ENCODE results near the gene BAIAP2.

The BAIAP2 gene

DNA sequence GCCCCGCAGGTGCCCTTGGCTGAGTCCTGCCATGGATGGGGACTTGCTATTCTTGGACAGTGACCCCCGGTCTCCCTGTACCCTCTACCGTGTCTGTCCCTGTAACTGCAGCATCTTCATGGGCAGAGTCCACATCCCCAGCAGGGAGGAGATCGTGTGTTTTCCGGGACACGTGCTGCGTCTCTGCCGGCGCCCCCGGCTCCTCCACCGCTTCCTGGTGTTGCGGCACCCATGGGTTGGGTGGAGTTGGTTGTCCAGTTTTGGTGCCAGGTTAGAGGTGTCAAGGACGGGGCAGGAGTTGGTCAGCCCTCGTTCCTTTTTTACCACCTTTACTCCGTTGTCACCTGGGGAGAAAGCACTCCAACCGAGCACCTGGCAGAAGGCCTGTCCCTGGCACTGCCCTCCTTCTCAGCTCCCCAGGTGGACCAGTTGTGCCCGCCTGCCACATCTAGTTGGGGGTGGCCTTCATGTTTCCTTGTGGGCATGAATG, 20.0 kb downstream of the BAIAP2 start:
- no peak for DNase-seq

DNA sequence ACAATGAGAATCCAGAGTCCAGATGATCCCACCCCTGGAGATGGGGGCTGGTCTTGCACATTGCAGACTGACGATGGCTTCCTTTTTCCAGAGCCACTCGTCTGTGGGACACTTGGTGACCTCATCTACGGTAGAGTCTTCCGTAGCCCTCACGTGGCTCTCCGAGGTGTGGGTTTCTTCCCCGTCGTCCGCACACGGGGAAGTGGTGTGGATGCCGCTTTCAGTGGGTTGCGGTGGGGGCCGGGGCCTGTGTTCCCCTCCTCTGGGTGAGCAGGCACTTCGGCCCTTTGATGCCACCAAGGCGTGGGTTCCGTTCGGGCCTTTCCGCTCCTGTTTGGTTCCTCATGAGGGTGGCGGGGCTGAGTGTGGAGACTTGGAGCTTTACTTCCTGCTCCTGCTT, 21.4 kb downstream of the BAIAP2 start:
- DNase-seq, result no peak

DNA sequence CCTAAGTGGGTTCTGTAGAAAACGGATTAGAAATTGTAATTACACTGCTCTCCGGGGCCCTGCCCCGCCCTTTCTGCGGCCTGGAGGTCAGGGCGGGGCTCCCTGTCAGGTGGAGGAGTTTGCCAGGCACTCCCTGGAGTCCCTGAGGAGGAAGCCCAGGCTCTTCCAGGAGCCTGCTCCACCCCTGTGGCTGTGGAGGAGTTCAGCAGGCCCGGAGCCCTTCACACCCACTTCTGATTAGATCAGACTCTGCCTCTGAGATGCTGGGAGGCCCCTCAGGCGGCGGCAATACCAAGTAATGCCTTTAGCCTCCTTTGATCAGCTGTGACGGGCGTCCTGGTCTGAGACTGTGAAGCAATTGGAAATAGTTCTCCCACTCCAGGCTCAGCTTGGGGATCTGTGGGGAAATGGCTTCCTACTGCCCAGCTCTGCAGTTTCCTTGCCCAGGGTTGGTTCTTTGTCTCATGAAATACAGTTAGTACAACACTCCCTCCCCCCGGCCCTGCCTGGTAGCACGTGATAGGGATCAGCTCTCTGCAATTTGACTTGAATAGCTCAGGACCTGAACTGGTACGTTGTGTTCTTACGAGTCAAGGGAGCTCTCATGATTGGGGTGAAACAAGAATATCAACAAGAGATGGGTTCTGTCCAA, 22.3 kb downstream of the BAIAP2 start:
- DNase-seq, result no peak

DNA sequence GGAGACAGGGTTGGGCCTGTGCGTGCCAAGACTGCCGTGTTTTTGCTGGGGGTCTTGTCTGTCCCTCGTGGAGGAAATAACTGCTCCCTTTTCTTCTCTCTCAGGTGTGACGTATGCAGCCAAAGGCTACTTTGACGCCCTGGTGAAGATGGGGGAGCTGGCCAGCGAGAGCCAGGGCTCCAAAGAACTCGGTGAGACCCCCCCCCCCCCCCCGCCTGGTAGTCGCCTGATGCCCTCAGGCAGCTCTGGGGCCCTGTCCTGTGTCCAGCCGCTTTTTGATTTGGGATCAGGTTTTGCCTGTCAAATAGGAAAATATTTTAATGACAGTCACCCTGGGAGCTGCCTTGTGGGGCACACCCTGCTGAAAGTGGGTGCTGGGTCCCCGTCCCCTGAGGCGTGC, 22.8 kb downstream of the BAIAP2 start:
- no peak for DNase-seq

DNA sequence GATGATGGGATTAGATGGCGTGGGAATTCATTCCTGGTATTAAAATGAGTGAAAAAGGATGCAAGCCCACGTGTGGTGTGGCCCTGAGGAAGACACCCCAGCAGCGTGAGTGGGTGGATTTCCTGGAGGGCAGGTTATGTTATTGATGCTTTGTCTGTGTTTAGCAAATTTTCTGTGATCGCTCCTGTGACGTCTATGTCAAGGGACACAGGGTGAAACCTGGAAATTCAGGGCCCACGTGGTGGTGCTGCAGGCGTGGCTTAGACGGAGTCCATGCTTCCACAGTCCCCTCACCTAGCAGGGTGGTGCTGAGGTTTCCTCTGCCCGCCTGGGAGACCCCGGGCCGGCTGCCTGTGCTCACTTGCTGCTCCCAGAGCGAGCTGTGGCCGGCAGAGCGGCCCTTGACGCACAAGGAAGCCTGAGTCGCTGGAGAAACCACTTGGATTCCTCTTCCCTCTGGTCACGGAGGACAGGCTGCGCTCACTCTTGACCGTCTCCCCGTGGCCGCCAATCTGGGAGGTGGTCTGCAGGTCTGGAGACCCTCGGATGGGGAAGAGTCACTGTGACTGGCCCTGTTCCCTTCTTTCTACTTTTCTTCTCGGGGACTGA, 23.4 kb downstream of the BAIAP2 start:
- DNase-seq, result no peak

DNA sequence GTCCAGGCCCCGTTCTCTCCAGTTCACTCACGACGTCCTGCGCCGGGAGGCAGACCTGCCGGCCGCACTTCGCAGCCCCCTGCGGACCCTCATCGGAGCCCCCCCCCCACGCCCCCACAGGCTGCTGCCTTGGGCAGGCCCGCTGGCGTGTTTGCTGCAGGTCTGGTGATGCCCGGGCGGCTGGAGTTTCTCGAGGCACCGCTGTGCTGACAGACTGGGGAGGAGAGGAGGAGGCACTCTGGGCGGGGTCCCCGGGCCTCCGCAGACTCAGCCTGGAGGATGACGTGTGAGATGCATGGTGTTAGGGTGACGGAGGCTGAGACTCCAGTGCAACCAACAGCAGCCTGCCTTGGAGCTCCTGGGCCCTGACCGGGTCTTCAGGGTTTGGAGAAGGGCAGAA, 24.1 kb downstream of the BAIAP2 start:
- DNase-seq, result no peak

DNA sequence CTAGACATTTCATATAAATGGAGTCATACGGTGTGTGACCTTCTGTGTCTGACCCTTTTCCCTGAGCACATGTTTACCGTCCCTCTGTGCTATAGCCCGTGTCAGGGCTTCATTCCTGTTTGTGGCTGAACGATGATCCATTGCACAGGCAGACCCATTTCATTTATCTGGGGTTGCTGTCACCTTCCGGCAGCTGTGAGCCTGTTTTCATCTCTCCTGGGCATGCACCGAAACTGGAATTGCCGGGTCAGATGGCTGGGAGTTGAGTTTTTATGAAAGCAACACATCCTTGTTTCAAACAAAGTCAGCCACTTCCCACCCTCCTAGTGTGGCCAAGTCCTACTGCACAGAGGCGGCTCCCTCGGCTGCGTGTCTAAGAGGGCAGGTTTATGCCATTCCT, 25.5 kb downstream of the BAIAP2 start:
- DNase-seq, result no peak

DNA sequence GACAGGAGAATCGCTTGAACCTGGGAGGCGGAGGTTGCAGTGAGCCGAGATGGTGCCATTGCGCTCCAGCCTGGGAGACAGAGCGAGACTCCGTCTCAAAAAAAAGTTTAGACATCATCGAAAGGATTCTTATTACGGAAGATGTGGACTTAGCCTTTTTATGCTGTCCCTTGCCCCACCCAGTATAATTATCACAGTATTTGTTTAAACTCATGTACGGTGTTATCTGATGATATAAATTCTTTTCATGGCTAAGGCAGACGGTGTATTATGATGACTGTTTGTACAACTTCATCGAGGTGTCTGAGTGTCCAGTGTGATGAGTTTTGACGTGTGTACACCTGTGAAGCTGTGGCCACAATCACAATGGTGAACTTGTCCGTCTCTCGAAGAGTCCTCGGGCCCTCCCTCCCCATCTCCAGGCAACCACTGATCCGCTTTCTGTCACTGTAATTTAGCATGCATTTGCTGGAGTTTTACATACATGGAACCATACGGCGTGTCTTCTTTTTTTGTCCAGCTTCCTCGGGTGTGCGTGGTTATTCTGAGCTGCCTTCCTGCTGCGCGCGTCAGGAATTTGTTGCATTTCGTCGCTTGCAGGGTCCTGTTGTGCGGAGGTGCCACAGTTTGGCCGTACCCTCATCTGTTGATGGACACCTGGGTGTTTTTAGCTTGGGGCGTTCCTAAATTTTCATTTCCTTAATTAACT, 26.2 kb downstream of the BAIAP2 start:
- no peak for DNase-seq

DNA sequence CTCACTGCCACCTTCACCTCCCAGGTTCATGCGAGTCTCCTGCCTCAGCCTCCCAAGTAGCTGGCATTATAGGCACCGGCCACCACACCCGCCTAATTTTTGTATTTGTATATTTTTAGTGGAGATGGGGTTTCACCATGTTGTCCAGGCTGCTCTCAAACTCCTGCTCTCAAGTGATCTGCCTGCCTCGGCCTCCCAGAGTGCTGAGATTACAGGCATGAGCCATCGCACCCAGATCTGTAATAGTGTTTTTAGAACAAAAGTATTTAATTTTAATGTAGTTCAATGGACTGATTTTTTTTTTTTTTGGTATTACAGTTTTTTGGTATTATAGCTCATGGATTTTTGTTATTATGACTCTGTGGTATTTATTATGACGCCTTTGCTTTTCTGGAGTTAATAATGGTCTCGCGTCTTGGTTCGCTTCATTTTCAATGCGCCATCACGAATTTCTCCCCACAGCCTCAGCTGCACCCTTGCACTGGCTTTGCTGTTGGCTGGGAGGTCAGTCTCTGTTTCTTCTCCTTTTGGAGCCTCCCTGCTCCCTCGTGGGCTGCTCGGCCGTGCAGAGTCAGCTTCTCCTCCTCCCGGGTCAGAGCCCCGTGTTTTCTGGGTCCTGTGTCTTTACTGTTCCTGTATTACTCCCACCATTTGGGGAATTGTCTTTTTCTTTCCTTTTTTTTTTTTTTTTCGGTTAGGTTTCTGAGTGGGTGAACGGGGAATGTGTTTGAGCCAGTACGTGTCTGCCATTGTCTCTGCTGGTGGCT, 27.2 kb downstream of the BAIAP2 start:
- no peak for DNase-seq

DNA sequence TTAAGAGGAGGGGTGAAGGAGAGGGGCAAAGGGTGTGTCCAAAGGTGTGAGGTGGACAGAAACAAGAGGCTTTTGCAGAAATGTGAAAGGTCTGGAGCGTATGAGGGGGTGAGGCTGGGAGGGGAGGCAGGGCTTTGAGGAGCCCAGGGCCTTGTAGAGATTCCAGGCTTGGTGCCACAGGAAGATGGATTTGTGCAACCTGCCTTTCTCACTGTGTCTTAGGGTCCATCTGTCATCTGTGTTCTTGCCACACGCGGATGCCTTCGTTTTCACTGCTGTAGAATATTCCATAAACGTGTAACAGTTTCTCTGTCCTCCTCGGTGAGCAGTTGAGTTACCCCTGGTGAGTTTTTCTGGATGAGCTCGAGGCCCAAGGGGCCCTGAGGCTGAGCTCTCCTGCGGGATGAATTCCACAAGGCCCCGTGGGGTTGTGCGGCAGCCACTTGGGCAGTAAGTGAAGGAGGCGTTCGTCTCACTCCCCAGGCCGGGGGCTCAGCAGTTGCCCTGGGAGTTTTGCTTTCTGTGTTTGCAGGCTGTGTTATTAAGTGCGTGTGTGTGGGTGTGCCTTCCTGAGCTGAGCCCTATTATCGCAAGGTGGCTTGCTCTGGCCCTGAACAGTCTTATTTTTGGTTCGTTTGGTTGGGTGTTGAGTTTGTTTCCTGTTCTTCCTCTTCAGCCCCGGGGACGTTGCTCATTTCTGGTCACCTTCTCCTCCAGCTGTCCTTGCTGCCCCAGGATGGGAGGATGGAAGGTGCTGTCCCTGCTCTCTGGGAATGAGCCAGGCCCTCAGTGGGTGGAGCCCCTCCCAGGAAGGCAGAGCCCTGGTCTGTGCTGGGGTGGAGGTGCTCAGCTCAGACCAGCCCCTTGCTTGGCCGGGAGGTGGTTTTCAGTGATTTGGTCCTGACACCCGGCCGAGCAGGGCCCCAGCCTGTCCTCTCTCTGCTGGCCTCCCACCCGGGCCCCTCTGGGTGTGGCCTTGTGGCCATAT, 28.4 kb downstream of the BAIAP2 start:
- DNase-seq, result no peak

DNA sequence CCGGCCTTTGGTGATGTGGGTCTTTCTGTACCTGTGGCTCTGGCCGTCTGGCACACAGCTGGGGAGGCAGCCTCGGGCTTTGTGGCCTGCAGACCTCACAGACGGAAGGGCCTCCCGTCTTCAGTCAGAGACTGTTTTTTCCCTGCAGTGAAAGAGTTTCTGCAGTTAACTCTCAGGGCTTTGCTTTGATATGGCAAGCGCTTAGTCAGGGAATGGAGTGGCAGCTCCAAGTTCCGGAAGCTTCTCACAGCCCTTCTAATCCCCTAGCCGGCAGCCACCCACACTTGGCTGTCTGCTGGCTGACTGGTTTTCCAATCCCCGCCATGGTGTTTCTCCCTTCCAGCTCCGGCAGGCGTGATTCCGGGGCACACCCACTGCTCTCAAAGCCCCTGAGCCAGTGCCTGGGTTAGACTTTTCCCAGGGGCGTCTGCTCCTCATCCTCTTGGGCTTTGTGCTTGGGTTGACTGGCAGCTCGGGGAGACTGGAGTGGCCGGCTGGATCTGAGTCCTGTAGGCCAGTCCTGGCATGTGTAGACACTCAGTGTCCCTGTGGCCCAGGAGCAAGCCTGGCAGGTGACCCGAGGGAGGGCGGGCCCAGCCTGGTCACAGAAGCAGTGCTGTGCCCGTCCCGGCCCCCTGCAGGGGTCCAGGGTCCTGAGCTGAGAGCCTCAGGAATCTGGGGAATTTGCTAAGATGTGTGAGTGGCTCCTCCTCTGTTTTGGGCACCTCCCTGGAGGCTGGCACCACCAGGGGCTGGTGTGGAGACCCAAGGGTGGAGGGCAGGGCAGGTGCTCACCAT, 29.9 kb downstream of the BAIAP2 start:
- DNase-seq, result no peak

DNA sequence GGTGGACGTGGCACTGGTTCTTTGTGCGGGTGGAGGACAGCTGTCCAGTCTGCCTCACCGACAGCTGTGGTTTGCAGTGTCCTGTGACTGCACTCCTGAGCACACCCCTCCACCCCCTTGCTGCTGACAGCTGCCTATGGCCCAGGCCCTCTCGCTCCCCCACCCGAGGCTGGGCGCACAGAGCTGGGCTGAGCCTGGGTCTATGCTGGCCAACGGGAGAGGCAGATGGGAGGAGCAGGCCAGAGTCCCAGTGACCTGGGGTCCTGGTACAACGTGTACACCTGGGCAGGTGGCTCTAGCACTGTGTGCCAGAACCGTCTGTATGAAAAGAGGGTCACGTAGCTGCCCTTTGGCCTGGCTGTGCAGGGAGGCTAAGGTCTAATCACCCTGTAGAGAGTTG, 30.5 kb downstream of the BAIAP2 start:
- DNase-seq, result no peak

DNA sequence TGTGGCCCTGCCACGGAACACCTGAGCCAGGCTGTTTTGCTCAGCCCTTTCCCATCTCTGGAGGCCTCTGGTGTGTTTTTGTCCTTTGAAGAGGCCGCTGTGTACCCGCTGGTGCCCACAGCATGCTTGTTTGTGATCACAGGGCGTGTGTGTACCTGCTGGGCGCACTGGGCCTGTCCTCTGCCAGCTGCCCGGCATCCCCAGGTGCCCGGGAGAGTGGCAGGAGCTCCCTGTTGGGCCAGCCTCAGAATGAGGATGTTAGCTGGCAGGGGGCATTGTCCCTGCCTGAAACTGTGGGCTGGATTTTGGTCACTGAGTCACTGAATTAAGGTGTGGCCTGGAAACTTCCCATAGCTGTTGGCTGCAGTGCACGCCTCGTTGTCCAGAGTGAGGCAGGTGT, 31.1 kb downstream of the BAIAP2 start:
- no peak for DNase-seq

DNA sequence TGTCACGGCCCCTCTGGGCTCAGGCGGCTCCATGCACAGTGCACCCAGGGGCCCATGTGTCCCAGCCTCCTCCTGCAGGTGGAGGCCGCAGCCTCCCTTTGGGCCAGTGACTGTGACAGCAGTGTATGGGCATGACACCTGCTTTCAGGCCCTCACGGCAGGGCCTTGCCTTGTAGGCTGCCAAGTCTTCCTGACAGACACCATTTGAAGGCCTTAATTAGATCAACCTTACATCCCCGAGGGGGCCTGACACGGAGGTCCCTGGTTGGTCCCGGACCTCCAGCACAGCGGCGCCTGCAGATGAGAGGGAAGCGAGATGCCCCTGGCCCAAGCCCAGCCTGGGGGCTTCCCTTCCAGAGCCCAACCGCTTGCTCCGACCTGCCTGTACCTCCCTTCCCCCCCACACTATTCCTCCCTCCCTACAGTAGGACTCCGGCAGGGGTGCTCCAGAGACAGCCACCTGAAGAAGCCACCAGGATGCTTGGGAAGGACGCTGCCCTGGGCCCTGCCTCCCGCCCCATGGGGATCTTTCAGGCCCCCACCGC, 31.9 kb downstream of the BAIAP2 start:
- no peak for DNase-seq

DNA sequence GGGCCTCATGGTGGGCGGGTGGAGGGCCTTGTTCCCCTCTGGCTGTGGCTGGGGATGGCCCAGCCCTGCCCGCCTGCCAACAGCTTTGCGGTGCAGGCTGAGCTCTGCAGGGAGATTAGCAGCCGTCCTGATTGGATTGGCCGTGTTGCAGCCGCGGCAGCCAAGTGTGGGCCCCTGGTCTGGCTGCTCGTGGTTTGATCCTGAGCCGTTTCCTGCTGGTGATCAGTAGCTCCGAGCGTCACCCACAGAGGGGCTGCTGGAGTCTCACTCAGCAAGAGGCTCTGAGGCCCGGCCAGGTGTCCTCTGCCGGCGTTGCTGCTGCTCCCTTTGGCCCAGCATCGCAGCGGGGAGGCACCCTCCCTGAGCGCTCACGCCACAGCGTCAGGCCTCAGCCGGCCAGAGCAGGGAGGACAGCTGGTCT, 32.5 kb downstream of the BAIAP2 start:
- DNase-seq, result no peak

DNA sequence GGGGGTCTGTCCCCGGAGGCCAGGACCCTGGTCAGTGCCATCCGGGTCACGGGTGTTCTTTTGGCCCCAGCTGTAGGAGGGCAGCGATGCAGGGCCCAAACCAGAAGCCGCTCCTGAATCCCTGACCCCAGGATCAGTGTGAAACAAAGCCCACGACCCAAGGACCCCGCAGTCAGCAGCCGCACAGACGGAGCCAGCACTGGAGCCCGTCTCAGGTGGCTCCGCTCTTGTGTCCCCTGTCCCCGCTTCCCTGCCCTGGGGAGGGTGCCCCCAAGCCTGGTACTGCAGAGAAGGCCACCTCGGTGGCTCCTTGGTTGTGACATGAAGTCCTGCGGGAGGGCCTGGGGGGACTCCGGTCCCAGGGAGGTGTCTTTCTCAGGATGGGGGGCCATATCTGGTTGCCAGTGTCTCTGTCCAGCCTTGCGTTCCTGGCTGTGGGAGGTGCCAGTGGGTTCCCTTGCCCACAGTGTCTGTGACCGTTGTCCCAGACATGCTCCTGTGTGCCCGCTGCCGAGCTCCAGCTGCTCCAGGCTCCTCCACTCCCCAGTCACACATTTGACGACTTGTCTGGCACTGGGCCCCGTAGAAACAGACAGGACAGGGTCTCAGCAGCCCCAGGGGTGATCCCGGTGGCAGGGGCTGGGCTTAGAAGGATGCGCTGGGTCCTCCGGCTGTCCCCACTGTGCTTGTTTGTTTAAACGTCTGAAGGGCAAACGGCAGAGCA, 33.6 kb downstream of the BAIAP2 start:
- no peak for DNase-seq

DNA sequence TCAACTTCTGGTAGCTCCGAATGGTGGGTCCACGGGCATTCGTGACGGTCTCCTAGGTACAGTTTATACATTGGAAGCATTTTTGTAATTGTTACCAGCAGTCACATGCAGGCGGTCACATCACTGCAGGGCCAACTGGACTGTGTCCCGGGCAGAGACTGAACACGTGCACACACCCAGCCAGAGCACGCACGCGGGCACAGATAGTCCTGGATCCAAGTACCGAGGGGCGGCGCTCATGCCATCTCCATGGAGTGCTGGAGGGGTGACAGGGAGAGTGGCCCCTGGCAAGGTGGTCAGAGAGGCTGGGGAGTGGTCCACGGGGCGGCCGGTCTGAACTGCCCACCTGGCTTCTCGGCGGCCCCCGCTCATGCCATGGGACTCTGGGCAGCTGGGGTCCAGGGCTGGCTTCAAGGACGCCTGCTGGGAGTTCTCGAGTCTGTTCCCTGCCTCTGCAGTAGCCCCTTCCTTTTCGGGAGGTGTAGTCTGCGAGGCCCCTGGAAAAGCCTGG, 34.2 kb downstream of the BAIAP2 start:
- no peak for DNase-seq

DNA sequence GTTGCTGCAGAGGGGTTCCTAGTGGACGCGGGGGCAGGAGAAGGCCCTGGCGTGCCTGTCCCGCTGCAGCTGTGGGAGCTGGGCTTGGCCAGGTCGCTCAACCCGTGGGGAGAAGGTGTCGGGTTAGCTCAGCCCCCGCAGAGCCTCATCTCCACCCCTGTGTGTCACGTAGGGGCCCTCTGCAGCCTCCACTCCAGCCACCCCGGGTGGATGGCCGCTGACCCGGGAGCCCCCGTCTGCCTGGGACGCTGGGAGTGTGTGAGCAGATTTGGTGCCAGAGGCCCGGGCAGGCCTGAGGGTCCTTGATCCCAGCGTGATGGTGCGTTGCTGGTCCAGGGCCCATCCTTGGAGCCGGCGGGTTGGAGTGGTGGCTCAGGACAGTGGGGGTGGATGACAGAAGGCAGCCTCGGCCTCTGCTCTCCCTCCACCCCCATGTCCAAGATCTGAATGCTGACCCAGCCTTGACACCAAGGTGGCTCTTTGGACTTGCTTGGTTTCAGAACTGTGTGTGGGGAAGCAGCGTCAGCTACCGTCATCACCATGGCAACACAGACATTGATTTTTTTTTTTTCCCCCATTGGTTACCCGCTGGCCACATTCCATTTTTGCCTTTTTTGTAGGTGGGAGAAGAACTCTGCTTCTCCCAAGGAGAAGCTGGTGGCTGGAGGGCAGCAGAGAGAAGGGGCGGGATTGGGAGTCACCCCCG, 35.7 kb downstream of the BAIAP2 start:
- no peak for DNase-seq
